HG03439 (cell line): Measurements from ENCODE around the gene GMPR.
A peak's percentile ranks its signal among the peaks of the same experiment; 100 is the strongest.

Experiments
- ATAC-seq: cut with Tn5 transposase; IDR thresholded peaks from one replicate; pipeline ENCODE4 v1.9.1; 2021; ENCODE audit warnings: mild to moderate bottlenecking, moderate library complexity; ENCODE audit not compliant: unreplicated experiment

The GMPR gene

GRCh38 chr6:16324606-16325225 lies 86.3 kb downstream of the GMPR start:
- ATAC-seq: no peak

DNA sequence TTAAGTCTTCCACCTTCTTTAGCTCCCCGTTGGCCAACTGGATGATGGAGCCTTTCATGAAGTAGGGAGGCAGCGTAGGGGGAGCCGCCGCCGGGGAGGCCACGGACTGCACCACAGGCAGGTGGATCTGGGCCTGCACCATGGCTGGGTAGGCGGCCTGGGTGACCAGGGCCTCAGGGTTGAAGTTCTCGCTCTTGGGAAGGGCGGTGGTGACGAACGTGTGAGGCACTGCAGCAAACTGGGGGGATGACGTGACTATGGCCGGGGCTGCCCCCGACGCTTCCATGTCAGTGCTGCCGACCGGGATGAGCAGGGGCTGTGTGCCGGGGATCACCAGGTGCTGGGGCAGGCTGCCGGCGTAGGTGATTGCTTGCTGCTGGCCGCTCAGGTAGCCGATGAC lies 88.1 kb downstream of the GMPR start:
- ATAC-seq: no peak

DNA sequence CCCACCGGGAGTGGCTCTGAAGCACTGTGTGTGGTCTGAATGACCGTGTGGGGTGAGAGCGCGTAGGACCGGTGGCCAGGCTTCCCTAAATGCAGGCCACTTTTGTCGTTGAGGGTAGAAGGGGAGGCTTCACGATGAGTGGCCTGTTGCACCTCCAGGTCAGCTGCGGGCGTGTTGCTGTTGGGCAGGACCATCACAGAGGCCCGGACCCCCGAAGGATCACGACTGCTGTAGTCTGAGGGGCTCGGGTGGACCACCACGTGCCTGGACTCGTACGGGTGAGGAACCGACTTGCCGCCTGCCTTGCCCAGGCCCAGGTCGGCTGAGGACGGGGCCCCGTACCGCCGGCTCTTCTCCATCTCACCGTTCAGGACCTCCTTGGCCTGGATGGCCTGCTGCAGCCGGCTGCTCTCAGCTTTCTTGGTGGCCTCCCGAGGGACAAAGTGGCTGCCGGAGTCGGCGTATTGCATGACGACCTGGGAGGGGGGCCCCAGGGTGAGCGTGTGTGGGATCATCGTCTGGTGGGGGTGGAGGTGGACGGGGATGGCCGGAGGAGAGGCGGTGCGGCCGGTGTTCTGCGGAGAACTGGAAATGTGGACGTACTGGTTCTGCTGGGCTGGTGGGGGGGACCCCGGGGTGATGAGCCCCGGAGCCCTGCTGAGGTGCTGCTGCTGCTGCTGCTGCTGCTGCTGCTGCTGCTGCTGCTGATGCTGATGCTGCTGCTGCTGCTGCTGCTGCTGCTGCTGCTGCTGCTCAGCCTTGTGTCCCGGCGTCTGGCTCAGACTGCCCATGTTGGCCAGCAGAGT lies 88.8 kb downstream of the GMPR start:
- ATAC-seq: no peak

GRCh38 chr6:16327777-16328325 lies 89.5 kb downstream of the GMPR start:
- ATAC-seq: no peak

DNA sequence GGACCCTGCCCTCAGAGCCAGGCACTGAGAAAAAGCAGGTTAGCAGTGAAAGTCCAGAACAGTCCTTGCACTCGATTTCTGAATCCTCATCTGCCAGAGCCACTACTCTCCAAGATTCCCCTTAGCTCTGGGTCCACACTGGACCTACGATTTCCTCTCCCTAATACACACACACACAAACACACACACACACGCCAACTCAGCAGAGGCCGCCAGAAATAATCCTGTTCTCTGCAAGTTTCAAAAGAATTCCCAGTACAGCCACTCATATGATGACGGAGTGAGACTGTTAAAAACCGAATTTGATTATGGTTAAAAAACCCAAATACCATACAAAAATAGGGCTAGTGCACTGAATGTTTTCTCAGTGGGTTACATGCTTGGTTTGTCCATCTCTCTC lies 90.8 kb downstream of the GMPR start:
- ATAC-seq: no peak

GRCh38 chr6:16331384-16332174 lies 93.2 kb downstream of the GMPR start:
- no peak for ATAC-seq

DNA sequence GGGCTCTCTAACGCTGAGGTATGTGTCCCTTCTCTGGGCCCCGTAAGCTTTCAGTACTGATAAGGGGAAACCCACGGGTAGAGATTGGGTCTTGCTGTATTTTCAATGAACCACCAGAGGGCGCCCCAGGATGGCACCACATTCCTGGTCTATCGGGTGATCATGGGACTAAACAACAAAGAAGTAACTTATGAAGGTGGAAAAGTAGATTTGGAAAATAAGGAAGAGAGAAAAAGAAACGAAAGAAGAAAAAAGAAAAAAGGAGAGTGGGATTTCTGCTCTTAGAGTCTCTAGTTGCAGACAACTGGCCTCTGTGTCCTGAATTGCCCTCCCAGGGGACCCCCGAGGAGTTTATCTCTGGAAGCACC lies 93.8 kb downstream of the GMPR start:
- ATAC-seq: peak; percentile 74

GRCh38 chr6:16333580-16333979 lies 95.2 kb downstream of the GMPR start:
- no peak for ATAC-seq

- no peak for ATAC-seq
These were observed 96.3 kb downstream of the GMPR start for GRCh38 chr6:16334671-16335070.

- no peak for ATAC-seq
These were observed 96.8 kb downstream of the GMPR start for GRCh38 chr6:16335176-16335575.

- ATAC-seq: no peak
These were observed 97.8 kb downstream of the GMPR start for GRCh38 chr6:16336056-16336818.

GRCh38 chr6:16336911-16337294 lies 98.5 kb downstream of the GMPR start:
- no peak for ATAC-seq

DNA sequence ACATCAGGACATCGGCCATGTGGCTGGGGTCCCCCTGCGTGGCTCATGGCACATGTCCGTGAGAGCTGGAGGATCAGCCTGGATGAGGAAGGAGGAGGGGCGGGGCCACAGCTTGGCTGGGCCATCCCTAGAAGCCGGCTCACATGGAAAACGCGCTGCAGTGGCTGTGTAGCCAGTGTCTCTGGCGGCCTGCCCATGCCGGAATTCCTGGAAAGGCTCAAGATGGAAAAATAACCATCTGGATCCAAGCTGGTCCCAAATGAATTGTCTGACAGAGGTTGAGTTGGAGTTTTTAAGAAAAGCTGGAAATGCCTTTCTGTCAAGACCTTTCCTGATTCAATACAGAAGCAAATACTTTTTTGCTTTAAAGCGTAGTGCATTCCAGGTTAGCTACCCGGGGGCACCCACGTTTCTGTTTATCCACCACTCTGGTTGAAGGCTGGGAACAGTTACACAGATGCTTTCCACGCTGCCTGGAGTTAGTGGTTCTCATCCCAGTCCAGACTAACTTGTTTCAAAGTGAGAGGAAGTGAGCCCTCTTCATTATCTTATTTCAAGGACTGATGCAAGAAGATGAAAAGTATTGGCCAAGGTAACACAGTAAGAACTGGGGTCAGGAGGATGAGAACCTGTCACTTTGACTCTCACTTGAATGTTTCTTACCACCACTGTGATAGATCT lies 99.0 kb downstream of the GMPR start:
- no peak for ATAC-seq

- no peak for ATAC-seq
These were observed 100.3 kb downstream of the GMPR start for GRCh38 chr6:16338577-16339264.

DNA sequence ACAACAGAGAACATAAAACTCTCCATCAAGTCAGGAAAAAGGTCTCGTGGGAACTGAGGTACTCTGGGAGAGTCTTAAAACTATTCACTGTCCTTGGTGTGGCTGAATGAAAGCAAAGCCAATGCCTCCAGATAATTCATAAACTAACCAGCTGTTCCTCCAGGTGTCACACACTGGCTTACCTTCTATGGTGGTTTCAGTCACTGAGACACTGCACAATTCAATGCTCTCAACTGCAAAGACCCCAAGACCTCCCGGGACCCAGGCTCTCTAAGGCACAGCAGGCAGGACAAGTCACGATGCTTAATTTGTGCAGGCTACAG lies 100.8 kb downstream of the GMPR start:
- no peak for ATAC-seq

DNA sequence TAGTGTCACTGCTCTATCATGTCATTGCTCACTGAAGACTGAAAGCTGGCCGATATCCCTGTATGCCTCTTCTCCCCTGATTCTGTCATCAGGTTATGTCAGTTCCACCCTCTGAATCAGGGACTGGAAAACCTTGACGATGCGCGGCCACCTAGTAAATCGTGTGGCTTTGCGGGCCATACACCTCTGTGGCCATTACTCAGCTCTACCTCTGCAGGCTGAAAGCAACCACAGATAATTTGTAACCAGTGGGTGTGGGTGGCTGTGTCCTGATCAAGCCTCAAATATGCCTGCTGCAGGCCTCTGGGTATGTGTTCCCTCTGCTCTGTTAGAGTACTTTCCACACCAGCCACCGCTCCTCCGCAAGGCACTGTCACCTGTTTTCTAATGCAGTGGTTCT lies 105.2 kb downstream of the GMPR start:
- ATAC-seq: no peak

GRCh38 chr6:16344756-16345155 lies 106.4 kb downstream of the GMPR start:
- ATAC-seq: no peak
